Measurements from ENCODE around the gene ENAH. TPM values are rescaled to one million over a fixed set of nuclear protein-coding genes. Genes with fewer than 3 reads are reported as not detected.

The ENAH gene
- polyA plus RNA-seq, 1 experiment: 121 TPM

- TF ChIP-seq CTCF (IDR thresholded peaks at IDR 0.05; ENCODE audit: low read depth, low read length): no peak
- DNase-seq (ENCODE audit: low read depth, low spot score): no peak
- ChIA-PET POLR2A (interaction anchor here (1.2 kb wide), 1 partner anchor 49 kb away, joined by 3 read pairs; the partner anchor contains the start of gene ENAH), CTCF (interaction anchor here (0.6 to 1.6 kb wide), 5 partner anchors 24 to 173 kb away, joined by 3 to 4 read pairs (median 3); no protein-coding TSS in a partner anchor)
- H3K4me3 ChIP-seq (ENCODE audit: low read depth, low read length): no peak overlapping the region
- H3K9me3 ChIP-seq (ENCODE audit: control insufficient read depth, insufficient read depth, low read length): no peaks in the 10 kb centered on the region
- no peaks in the 10 kb centered on the region for H3K27me3 ChIP-seq (ENCODE audit: control insufficient read depth, insufficient read depth, low read length)
- no peak overlapping the region for H3K27ac ChIP-seq (ENCODE audit: low read depth, low read length)
Measured at GRCh38 chr1:225603538-225604354, 49.2 kb downstream of the ENAH start.

- no peaks in the 10 kb centered on the region for H3K9me3 ChIP-seq (ENCODE audit: control insufficient read depth, insufficient read depth, low read length)
- H3K27ac ChIP-seq (ENCODE audit: low read depth, low read length): no peak overlapping the region
- H3K4me3 ChIP-seq (ENCODE audit: low read depth, low read length): no peak overlapping the region
- TF ChIP-seq CTCF (IDR thresholded peaks at IDR 0.05; ENCODE audit: low read depth, low read length): no peak
- ChIA-PET CTCF (interaction anchor here (0.6 to 1.6 kb wide), 4 partner anchors 22 to 169 kb away, joined by 3 to 9 read pairs (median 4); no protein-coding TSS in a partner anchor), POLR2A (no interaction called here)
- no peak for DNase-seq (ENCODE audit: low read depth, low spot score)
- no peaks in the 10 kb centered on the region for H3K27me3 ChIP-seq (ENCODE audit: control insufficient read depth, insufficient read depth, low read length)
Measured at GRCh38 chr1:225602590-225603206, 50.2 kb downstream of the ENAH start.

GRCh38 chr1:225601902-225602589 lies 50.9 kb downstream of the ENAH start:
- TF ChIP-seq CTCF (IDR thresholded peaks at IDR 0.05; ENCODE audit: low read depth, low read length): no peak
- no peak overlapping the region for H3K4me3 ChIP-seq (ENCODE audit: low read depth, low read length)
- POLR2A ChIA-PET: no interaction called here

GRCh38 chr1:225598847-225599246 lies 54.1 kb downstream of the ENAH start:
- H3K9me3 ChIP-seq (ENCODE audit: control insufficient read depth, insufficient read depth, low read length): no peaks in the 10 kb centered on the region
- no peak overlapping the region for H3K4me3 ChIP-seq (ENCODE audit: low read depth, low read length)
- ChIA-PET POLR2A (interaction anchor here (0.5 kb wide), 1 partner anchor 290 kb away, joined by 5 read pairs; the partner anchor contains the start of gene LEFTY1), CTCF (interaction anchor here (0.7 kb wide), 1 partner anchor 8 kb away, joined by 3 read pairs; no protein-coding TSS in a partner anchor)
- no peak for DNase-seq (ENCODE audit: low read depth, low spot score)
- no peak overlapping the region for H3K27ac ChIP-seq (ENCODE audit: low read depth, low read length)
- TF ChIP-seq CTCF (IDR thresholded peaks at IDR 0.05; ENCODE audit: low read depth, low read length): no peak
- H3K27me3 ChIP-seq (ENCODE audit: control insufficient read depth, insufficient read depth, low read length): no peaks in the 10 kb centered on the region

More at GRCh38 chr1:225601902-225602589, 50.9 kb downstream of the ENAH start:
- Histone ChIP-seq H3K27ac (ENCODE audit: low read depth, low read length) (no peak overlapping the region), H3K27me3 (ENCODE audit: control insufficient read depth, insufficient read depth, low read length) (no peaks in the 10 kb centered on the region), H3K9me3 (ENCODE audit: control insufficient read depth, insufficient read depth, low read length) (no peaks in the 10 kb centered on the region)
- no peak for DNase-seq (ENCODE audit: low read depth, low spot score)
- CTCF ChIA-PET: interaction anchor here (0.6 kb wide), 1 partner anchor 21 kb away, joined by 9 read pairs; no protein-coding TSS in a partner anchor

All from AG04450 (cell line).